Karpas-422 (cell line): Measurements from ENCODE around the gene MAP2K3. TPM values are rescaled to one million over a fixed set of nuclear protein-coding genes. Genes with fewer than 3 reads are reported as not detected.

Experiments used
- DNase-seq: peaks from one replicate; pipeline ENCODE4 v3.0.0-alpha.2; 2015
- H2AFZ ChIP-seq: fragments of 200-600 bp; sonication (generic); 2 replicates; pipeline ENCODE4 v1.6.1; 2014; ENCODE audit warnings: antibody characterized with exemption, low read length, mixed read lengths
- H3K27ac ChIP-seq: fragments of 200-600 bp; sonication (generic); 2 replicates; pipeline ENCODE4 v1.5.1; 2014; ENCODE audit warnings: mild to moderate bottlenecking, low read length, moderate library complexity
- H3K27me3 ChIP-seq: fragments of 200-600 bp; sonication (generic); 2 replicates; pipeline ENCODE4 v1.6.1; 2014; ENCODE audit warnings: low read length, mixed read lengths
- H3K36me3 ChIP-seq: fragments of 200-600 bp; sonication (generic); 2 replicates; pipeline ENCODE4 v1.6.1; 2014; ENCODE audit warnings: low read length, mixed read lengths; ENCODE audit not compliant: insufficient read depth
- H3K4me1 ChIP-seq: fragments of 200-600 bp; sonication (generic); 2 replicates; pipeline ENCODE4 v1.6.1; 2014; ENCODE audit warnings: mild to moderate bottlenecking, low read length, mixed read lengths
- H3K4me2 ChIP-seq: fragments of 200-600 bp; sonication (generic); 2 replicates; pipeline ENCODE4 v1.6.1; 2014; ENCODE audit warnings: low read length, low read depth, mild to moderate bottlenecking; ENCODE audit not compliant: poor library complexity, severe bottlenecking
- H3K4me3 ChIP-seq: fragments of 200-600 bp; sonication (generic); 2 replicates; pipeline ENCODE4 v1.5.1; 2014; ENCODE audit warnings: mild to moderate bottlenecking, antibody characterized with exemption, low read length, mixed read lengths
- H3K79me2 ChIP-seq: fragments of 200-600 bp; sonication (generic); 2 replicates; pipeline ENCODE4 v1.6.1; 2014; ENCODE audit warnings: mild to moderate bottlenecking, low read length, mixed read lengths
- H3K9ac ChIP-seq: fragments of 200-600 bp; sonication (generic); 2 replicates; pipeline ENCODE4 v1.6.0; 2014; ENCODE audit warnings: low read length
- H3K9me2 ChIP-seq: fragments of 200-600 bp; sonication (generic), shearing (Covaris generic); replicated peaks from 2 replicates; pipeline ENCODE4 v1.6.0; 2014; ENCODE audit warnings: mild to moderate bottlenecking, low read length, moderate library complexity; ENCODE audit not compliant: insufficient read depth
- H3K9me3 ChIP-seq: fragments of 300-700, 200-600 bp; sonication (generic); 2 replicates; pipeline ENCODE4 v1.6.1; 2014; ENCODE audit warnings: low read length, mixed read lengths
- H4K20me1 ChIP-seq: fragments of 200-600 bp; sonication (generic); 2 replicates; pipeline ENCODE4 v1.6.1; 2014; ENCODE audit warnings: mild to moderate bottlenecking, antibody characterized with exemption, low read length, low read depth; ENCODE audit not compliant: insufficient read depth
- total RNA-seq: library from RNA; depleted of rRNA; stranded (reverse); fragments of >200 nt; shearing (Covaris generic); gene quantifications from 2 replicates; pipeline ENCODE4 v1.2.3, GENCODE V29; 2014; ENCODE audit warnings: low replicate concordance

The MAP2K3 gene
- total RNA-seq, 1 experiment from 2014 or later: 49.4 TPM

DNA sequence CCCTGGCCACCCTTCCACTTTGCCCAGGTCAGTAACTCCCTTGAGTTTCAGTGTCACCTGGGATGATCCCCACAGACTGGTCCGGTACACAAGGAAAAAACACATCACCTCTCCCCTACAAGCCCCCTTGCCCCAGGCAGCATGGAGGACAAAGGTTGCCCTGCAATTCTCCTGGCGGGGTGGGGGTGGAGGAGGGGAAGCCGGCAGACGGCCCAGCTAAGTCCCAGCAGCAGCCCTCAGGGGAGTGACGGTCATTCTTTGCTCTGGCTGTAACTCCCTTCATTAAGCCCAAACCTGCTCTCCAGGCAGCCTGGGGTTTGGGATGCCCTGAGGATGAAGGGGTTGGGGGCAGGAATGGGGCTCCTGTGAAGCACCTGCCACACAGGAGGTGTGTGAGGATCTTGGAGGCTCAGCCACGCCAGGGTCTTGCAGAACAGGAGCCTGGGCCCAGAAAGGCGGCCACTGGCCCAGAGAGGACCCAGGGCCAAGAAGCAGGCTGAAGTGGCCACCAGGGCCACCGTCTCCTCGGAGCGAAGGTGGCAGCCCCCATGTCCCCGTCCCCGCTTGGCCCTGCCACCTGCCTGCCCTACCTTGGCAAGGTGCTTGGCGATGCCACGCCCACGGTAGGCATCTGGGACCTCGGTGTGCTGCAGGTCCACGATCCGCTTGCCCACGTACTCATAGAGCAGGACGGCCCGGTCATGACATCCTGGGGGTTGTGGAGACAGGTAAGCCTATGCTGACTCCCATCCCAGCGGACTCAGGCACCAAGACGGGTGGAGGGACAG, 40.8 kb upstream of the MAP2K3 start:
- Histone ChIP-seq H3K36me3 (no peaks in the 10 kb centered on the region), H3K9ac (no peak overlapping the region), H2AFZ (no peak overlapping the region), H3K79me2 (no peaks in the 10 kb centered on the region), H3K4me1 (no peaks in the 10 kb centered on the region), H4K20me1 (no peaks in the 10 kb centered on the region; the same call in 1 of the 2 replicates), H3K4me3 (no peak overlapping the region), H3K9me3 (no peaks in the 10 kb centered on the region), H3K27me3 (no peaks in the 10 kb centered on the region), H3K4me2 (no peak overlapping the region), H3K27ac (no peak overlapping the region), H3K9me2 (no peaks in the 10 kb centered on the region)
- no peak for DNase-seq

GRCh38 chr17:21245639-21246084, 38.8 kb upstream of the MAP2K3 start:
- H3K9me3 ChIP-seq: no peaks in the 10 kb centered on the region
- H3K4me2 ChIP-seq: no peak overlapping the region
- no peak overlapping the region for H3K9ac ChIP-seq
- no peaks in the 10 kb centered on the region for H3K27me3 ChIP-seq
- H4K20me1 ChIP-seq: no peaks in the 10 kb centered on the region
- no peak overlapping the region for H2AFZ ChIP-seq
- no peaks in the 10 kb centered on the region for H3K4me1 ChIP-seq
- H3K4me3 ChIP-seq: no peak overlapping the region
- no peak overlapping the region for H3K27ac ChIP-seq
- no peaks in the 10 kb centered on the region for H3K79me2 ChIP-seq
- H3K9me2 ChIP-seq: no peaks in the 10 kb centered on the region
- DNase-seq: no peak
- H3K36me3 ChIP-seq: no peaks in the 10 kb centered on the region

- Histone ChIP-seq H3K9me3 (no peaks in the 10 kb centered on the region), H3K4me2 (no peak overlapping the region), H3K36me3 (no peaks in the 10 kb centered on the region), H3K79me2 (no peaks in the 10 kb centered on the region), H3K4me1 (no peaks in the 10 kb centered on the region), H4K20me1 (no peaks in the 10 kb centered on the region), H2AFZ (no peak overlapping the region), H3K4me3 (no peak overlapping the region), H3K9me2 (no peaks in the 10 kb centered on the region), H3K9ac (no peak overlapping the region), H3K27me3 (no peaks in the 10 kb centered on the region), H3K27ac (no peak overlapping the region)
- DNase-seq: no peak
Measured at GRCh38 chr17:21246698-21247097, 37.8 kb upstream of the MAP2K3 start.

DNA sequence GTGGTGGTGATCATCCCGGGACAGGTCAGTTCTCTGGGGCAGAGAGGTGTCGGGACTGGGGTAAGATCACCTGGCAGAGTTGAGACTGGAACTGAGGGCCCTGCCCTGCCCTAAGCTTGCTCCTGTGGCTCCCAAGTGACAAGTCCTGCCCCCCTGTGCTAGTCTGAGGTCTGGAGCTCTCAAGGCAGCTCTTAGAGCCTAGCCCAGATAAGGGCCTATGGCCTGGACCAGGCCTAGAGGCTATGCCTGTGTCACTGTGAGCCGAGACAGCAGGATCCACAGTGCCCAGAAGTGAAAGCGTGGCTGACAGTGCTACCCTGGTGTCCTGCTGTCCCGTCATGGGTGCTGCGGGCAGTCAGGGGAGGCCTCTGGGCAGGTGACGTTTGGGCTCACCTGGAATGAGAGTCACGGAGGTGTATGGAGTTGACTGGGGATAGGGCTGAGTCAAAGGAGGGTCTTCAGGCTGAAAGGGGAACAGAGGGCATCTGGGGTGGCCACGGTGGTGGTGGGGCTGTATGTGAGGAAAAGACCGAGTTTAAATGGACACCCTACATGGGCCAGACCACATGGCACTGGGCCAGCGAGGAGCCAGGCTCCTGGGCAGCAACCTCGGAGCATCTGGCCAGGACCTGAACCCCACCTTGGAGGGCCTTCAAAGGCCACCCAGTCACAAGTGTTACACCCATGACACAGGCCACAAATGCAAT, 36.8 kb upstream of the MAP2K3 start:
- Histone ChIP-seq H3K4me2 (no peak overlapping the region), H3K4me3 (no peak overlapping the region), H3K9me2 (no peaks in the 10 kb centered on the region), H3K27me3 (no peaks in the 10 kb centered on the region; the same call in 1 of the 2 replicates), H3K79me2 (no peaks in the 10 kb centered on the region), H3K27ac (no peak overlapping the region), H4K20me1 (no peaks in the 10 kb centered on the region), H3K36me3 (no peaks in the 10 kb centered on the region), H3K9ac (no peak overlapping the region), H2AFZ (no peak overlapping the region), H3K4me1 (peaks cover 5% of the 10 kb centered on the region), H3K9me3 (no peaks in the 10 kb centered on the region)
- no peak for DNase-seq

GRCh38 chr17:21248500-21248899, 36.0 kb upstream of the MAP2K3 start:
- H3K79me2 ChIP-seq: no peaks in the 10 kb centered on the region
- no peak overlapping the region for H3K4me3 ChIP-seq
- DNase-seq: no peak
- H3K27me3 ChIP-seq: no peaks in the 10 kb centered on the region; the same call in 1 of the 2 replicates
- H3K4me1 ChIP-seq: peaks cover 7% of the 10 kb centered on the region
- no peak overlapping the region for H3K9ac ChIP-seq
- no peak overlapping the region for H3K27ac ChIP-seq
- H3K4me2 ChIP-seq: no peak overlapping the region
- no peaks in the 10 kb centered on the region for H3K36me3 ChIP-seq
- no peak overlapping the region for H2AFZ ChIP-seq
- no peaks in the 10 kb centered on the region for H3K9me3 ChIP-seq
- no peaks in the 10 kb centered on the region for H4K20me1 ChIP-seq
- no peaks in the 10 kb centered on the region for H3K9me2 ChIP-seq

- Histone ChIP-seq H3K9ac (no peak overlapping the region), H4K20me1 (no peaks in the 10 kb centered on the region), H3K9me3 (no peaks in the 10 kb centered on the region), H3K4me2 (no peak overlapping the region), H3K27ac (no peak overlapping the region), H3K36me3 (no peaks in the 10 kb centered on the region), H3K9me2 (no peaks in the 10 kb centered on the region), H3K79me2 (no peaks in the 10 kb centered on the region), H3K27me3 (no peaks in the 10 kb centered on the region; the same call in 1 of the 2 replicates), H2AFZ (no peak overlapping the region), H3K4me3 (no peak overlapping the region), H3K4me1 (peaks cover 14% of the 10 kb centered on the region)
- no peak for DNase-seq
Measured at GRCh38 chr17:21249086-21249795, 35.3 kb upstream of the MAP2K3 start.

DNA sequence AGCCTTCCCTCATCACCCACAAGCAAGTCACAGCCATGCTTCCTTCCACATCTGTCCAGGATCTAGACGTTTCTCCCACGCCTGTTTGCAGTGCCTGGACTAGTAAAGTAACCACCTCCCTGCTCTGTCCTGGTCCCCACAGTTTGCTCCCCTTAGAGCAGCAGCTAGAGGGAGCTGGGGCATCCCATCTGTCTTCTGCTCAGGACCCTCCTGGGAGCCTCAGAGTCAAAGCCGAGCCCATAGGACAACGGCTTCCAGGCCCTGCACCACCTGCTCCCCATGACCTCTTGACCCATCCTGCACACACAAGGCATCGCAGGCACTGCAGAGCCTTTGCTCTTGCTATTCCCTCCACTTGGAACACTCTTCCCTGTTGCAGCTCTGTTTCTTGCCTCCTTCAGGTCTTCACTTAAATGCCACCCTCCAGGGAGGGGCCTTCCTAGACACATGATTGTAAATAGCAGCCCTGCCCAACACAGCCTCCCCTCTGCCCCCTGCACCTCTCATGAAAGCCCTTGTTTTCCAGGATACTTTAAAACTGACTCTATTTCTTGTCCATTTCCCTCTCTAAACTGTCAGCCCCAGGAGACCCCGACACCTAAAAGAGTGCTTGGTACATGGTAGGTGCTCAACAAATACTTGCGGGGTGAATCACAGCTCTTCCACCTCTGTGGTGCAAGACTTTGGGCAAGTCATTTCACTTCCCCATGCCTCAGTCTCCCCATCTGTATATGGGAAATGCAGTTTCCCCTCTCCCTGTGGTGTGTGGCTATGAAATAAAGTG, 34.4 kb upstream of the MAP2K3 start:
- no peaks in the 10 kb centered on the region for H3K9me3 ChIP-seq
- H3K27ac ChIP-seq: no peak overlapping the region
- H3K9ac ChIP-seq: no peak overlapping the region
- H3K4me1 ChIP-seq: peaks cover 14% of the 10 kb centered on the region
- H3K9me2 ChIP-seq: no peaks in the 10 kb centered on the region
- H3K4me2 ChIP-seq: no peak overlapping the region
- H4K20me1 ChIP-seq: no peaks in the 10 kb centered on the region
- no peaks in the 10 kb centered on the region for H3K79me2 ChIP-seq
- H3K27me3 ChIP-seq: no peaks in the 10 kb centered on the region; the same call in 1 of the 2 replicates
- no peak overlapping the region for H2AFZ ChIP-seq
- no peak overlapping the region for H3K4me3 ChIP-seq
- no peaks in the 10 kb centered on the region for H3K36me3 ChIP-seq
- no peak for DNase-seq
